H9 (cell line): Measurements from ENCODE around the gene TBC1D9B. TPM values are rescaled to one million over a fixed set of nuclear protein-coding genes. Genes with fewer than 3 reads are reported as not detected.

Experiments used
- DNase-seq: peaks from one replicate; pipeline ENCODE4 v3.0.0-alpha.2; 2017
- H2AFZ ChIP-seq: one replicate; pipeline ENCODE4 v1.6.1; 2013; ENCODE audit warnings: mild to moderate bottlenecking, low read length, control low read depth, moderate library complexity
- H2AK5ac ChIP-seq: 2 replicates; pipeline ENCODE4 v1.6.1; 2013; ENCODE audit warnings: low read length, control low read depth, mixed read lengths; ENCODE audit not compliant: insufficient read length
- H2BK120ac ChIP-seq: one replicate; pipeline ENCODE4 v1.6.1; 2013; ENCODE audit warnings: low read depth, mild to moderate bottlenecking, low read length, control low read depth, inconsistent platforms; ENCODE audit not compliant: poor library complexity, severe bottlenecking
- H2BK12ac ChIP-seq: 2 replicates; pipeline ENCODE4 v1.6.1; 2013; ENCODE audit warnings: low read length, control low read depth, mixed read lengths, low read depth; ENCODE audit not compliant: insufficient read length
- H2BK15ac ChIP-seq: 2 replicates; pipeline ENCODE4 v1.6.1; 2013; ENCODE audit warnings: low read depth, low read length, control low read depth
- H2BK20ac ChIP-seq: one replicate; pipeline ENCODE4 v1.6.1; 2013; ENCODE audit warnings: low read depth, mild to moderate bottlenecking, low read length, control low read depth, inconsistent platforms; ENCODE audit not compliant: poor library complexity, severe bottlenecking
- H2BK5ac ChIP-seq: 2 replicates; pipeline ENCODE4 v1.6.1; 2013; ENCODE audit warnings: low read length, control low read depth, mixed read lengths; ENCODE audit not compliant: insufficient read length
- H3K14ac ChIP-seq: 2 replicates; pipeline ENCODE4 v1.6.1; 2013; ENCODE audit warnings: low read length, control low read depth; ENCODE audit not compliant: insufficient read depth
- H3K18ac ChIP-seq: 2 replicates; pipeline ENCODE4 v1.6.1; 2013; ENCODE audit warnings: low read depth, mild to moderate bottlenecking, mixed read lengths, low read length, control low read depth; ENCODE audit not compliant: insufficient read length
- H3K23ac ChIP-seq: 2 replicates; pipeline ENCODE4 v1.6.1; 2013; ENCODE audit warnings: low read length, control low read depth, mixed read lengths, low read depth; ENCODE audit not compliant: insufficient read length
- H3K23me2 ChIP-seq: 2 replicates; pipeline ENCODE4 v1.6.1; 2013; ENCODE audit warnings: low read depth, mild to moderate bottlenecking, mixed read lengths, low read length, control low read depth; ENCODE audit not compliant: insufficient read length, poor library complexity, severe bottlenecking
- H3K27ac ChIP-seq: 2 replicates; pipeline ENCODE4 v1.5.1; 2013; ENCODE audit warnings: low read length, control low read depth, mixed read lengths, low read depth; ENCODE audit not compliant: insufficient read length
- H3K27me3 ChIP-seq: 2 replicates; pipeline ENCODE4 v1.6.1; 2013; ENCODE audit warnings: low read length, control low read depth, inconsistent platforms; ENCODE audit not compliant: insufficient read depth
- H3K4ac ChIP-seq: 2 replicates; pipeline ENCODE4 v1.6.1; 2013; ENCODE audit warnings: low read depth, mild to moderate bottlenecking, control low read depth, inconsistent platforms, low read length, moderate library complexity
- H3K4me1 ChIP-seq: 2 replicates; pipeline ENCODE4 v1.6.1; 2013; ENCODE audit warnings: low read length, control low read depth, inconsistent platforms; ENCODE audit not compliant: insufficient read depth
- H3K4me2 ChIP-seq: 2 replicates; pipeline ENCODE4 v1.6.1; 2013; ENCODE audit warnings: low read length, control low read depth, mixed read lengths; ENCODE audit not compliant: insufficient read length, insufficient read depth
- H3K56ac ChIP-seq: 2 replicates; pipeline ENCODE4 v1.6.1; 2013; ENCODE audit warnings: low read depth, mild to moderate bottlenecking, mixed read lengths, low read length, control low read depth; ENCODE audit not compliant: insufficient read length
- H3K79me1 ChIP-seq: 2 replicates; pipeline ENCODE4 v1.6.1; 2013; ENCODE audit warnings: low read depth, mild to moderate bottlenecking, moderate library complexity, low read length, control low read depth, inconsistent platforms; ENCODE audit not compliant: insufficient read depth, poor library complexity, severe bottlenecking
- H3K79me2 ChIP-seq: 2 replicates; pipeline ENCODE4 v1.6.1; 2013; ENCODE audit warnings: low read length, control low read depth, inconsistent platforms; ENCODE audit not compliant: insufficient read depth
- H3K9ac ChIP-seq: 2 replicates; pipeline ENCODE4 v1.6.1; 2013; ENCODE audit warnings: low read length, control low read depth, mixed read lengths; ENCODE audit not compliant: insufficient read length; ENCODE audit errors: extremely low read depth
- H3K9me3 ChIP-seq: one replicate; pipeline ENCODE4 v1.6.1; 2013; ENCODE audit warnings: low read depth, low read length, inconsistent platforms; ENCODE audit not compliant: control insufficient read depth
- H3T11ph ChIP-seq: one replicate; pipeline ENCODE4 v1.6.1; 2013; ENCODE audit warnings: mild to moderate bottlenecking, low read length, control low read depth, inconsistent platforms
- H4K20me1 ChIP-seq: one replicate; pipeline ENCODE4 v1.6.1; 2013; ENCODE audit not compliant: control insufficient read depth, insufficient read length, insufficient read depth
- H4K5ac ChIP-seq: 2 replicates; pipeline ENCODE4 v1.6.1; 2013; ENCODE audit warnings: low read depth, mild to moderate bottlenecking, mixed read lengths, low read length, control low read depth; ENCODE audit not compliant: insufficient read length
- H4K8ac ChIP-seq: replicated peaks from 2 replicates; pipeline ENCODE4 v1.6.1; 2013; ENCODE audit warnings: low read length, control low read depth, mixed read lengths, low read depth; ENCODE audit not compliant: insufficient read length
- H4K91ac ChIP-seq: 2 replicates; pipeline ENCODE4 v1.6.1; 2013; ENCODE audit warnings: low read depth, mild to moderate bottlenecking, moderate library complexity, mixed read lengths, low read length, control low read depth; ENCODE audit not compliant: insufficient read length
- H3K27ac Mint-ChIP-seq, 3 experiments: 2 replicates in 2 of 3; 3 replicates in 1 of 3; pipeline ENCODE4 v1.8.0; 2020 to 2021; ENCODE audit warnings: mixed read lengths in 3 of 3, mild to moderate bottlenecking in 1 of 3, moderate library complexity in 1 of 3
- H3K27me3 Mint-ChIP-seq: 2 replicates; pipeline ENCODE4 v1.8.0; 2021; ENCODE audit warnings: low read depth, mild to moderate bottlenecking, moderate library complexity, mixed read lengths
- H3K36me3 Mint-ChIP-seq, 3 experiments: 2 replicates in 2 of 3; 3 replicates in 1 of 3; pipeline ENCODE4 v1.8.0; 2020 to 2021; ENCODE audit warnings: low read depth in 3 of 3, mixed read lengths in 3 of 3; ENCODE audit not compliant: insufficient read depth in 1 of 3
- H3K4me1 Mint-ChIP-seq, 2 experiments: 2 replicates each; pipeline ENCODE4 v1.8.0; 2020; ENCODE audit warnings: mixed read lengths in 2 of 2
- H3K4me3 Mint-ChIP-seq, 2 experiments: 2 replicates in 1 of 2; 3 replicates in 1 of 2; pipeline ENCODE4 v1.8.0; 2020 to 2021; ENCODE audit warnings: mild to moderate bottlenecking in 2 of 2, mixed read lengths in 2 of 2, moderate library complexity in 1 of 2
- H3K9me3 Mint-ChIP-seq, 2 experiments: 2 replicates in 1 of 2; 3 replicates in 1 of 2; pipeline ENCODE4 v1.8.0; 2020; ENCODE audit warnings: mild to moderate bottlenecking in 2 of 2, mixed read lengths in 2 of 2, moderate library complexity in 1 of 2
- WGBS: extraction: QIAGEN DNeasy Blood & Tissue Kit; methylation state at CpG from one replicate; pipeline ENCODE4 v1.1.7; 2013; ENCODE audit warnings: missing lambda C conversion rate, low lambda C conversion rate, mixed read lengths; ENCODE audit not compliant: insufficient read length; ENCODE audit errors: extremely low coverage; 5-methylcytosine and 5-hydroxymethylcytosine counted together
- total RNA-seq: library from RNA; stranded (reverse); gene quantifications from 2 replicates; pipeline ENCODE4 v1.2.1, GENCODE V29; 2021
- TF ChIP-seq, protein P1 (sequence below): fragments of 200-600 bp; sonication (generic); conservative IDR thresholded peaks from 3 replicates; pipeline ENCODE4 v1.8.0; 2021; ENCODE audit warnings: antibody characterized with exemption, mild to moderate bottlenecking

The TBC1D9B gene
- total RNA-seq, 1 experiment from 2014 or later = 62.1 TPM

GRCh38 chr5:179812135-179812825 is 95.4 kb downstream of the TBC1D9B start:
- Mint-ChIP-seq H3K9me3 (no peaks in the 10 kb centered on the region; a peak in 2 of 5 replicates), H3K27ac (no peak overlapping the region), H3K27me3 (peaks cover 7% of the 10 kb centered on the region), H3K4me1 (peaks cover 18 to 20% of the 10 kb centered on the region in 2 experiments), H3K4me3 (peak overlapping the region in 1 of 2 experiments; percentile 35; a peak in 1 of 5 replicates), H3K36me3 (peaks cover 5 to 38% (median 22%) of the 10 kb centered on the region in 3 experiments; a peak in 6 of 7 replicates)
- Histone ChIP-seq H3K14ac (no peak overlapping the region), H4K8ac (no peak overlapping the region), H2BK20ac (no peak overlapping the region), H3K27me3 (no peaks in the 10 kb centered on the region), H3K9me3 (no peaks in the 10 kb centered on the region), H2BK120ac (no peak overlapping the region), H3K18ac (no peak overlapping the region), H4K91ac (no peak overlapping the region), H3K23me2 (peaks cover 11% of the 10 kb centered on the region), H2BK12ac (no peak overlapping the region), H3K56ac (no peak overlapping the region), H3K4me2 (no peak overlapping the region), H3K4me1 (no peaks in the 10 kb centered on the region; the same call in 1 of the 2 replicates), H3K27ac (no peak overlapping the region), H4K20me1 (no peaks in the 10 kb centered on the region), H3K79me1 (no peaks in the 10 kb centered on the region), H2BK15ac (no peak overlapping the region), H3K4ac (no peak overlapping the region), H4K5ac (no peak overlapping the region), H3K9ac (no peak overlapping the region), H2AK5ac (no peak overlapping the region), H2BK5ac (no peak overlapping the region), H2AFZ (no peak overlapping the region), H3T11ph (no peak overlapping the region), H3K79me2 (no peaks in the 10 kb centered on the region), H3K23ac (no peak overlapping the region)
- no CpG with 5 or more reads among the region's 27 CpGs for WGBS
- DNase-seq = no peak
- TF ChIP-seq, protein P1, sequence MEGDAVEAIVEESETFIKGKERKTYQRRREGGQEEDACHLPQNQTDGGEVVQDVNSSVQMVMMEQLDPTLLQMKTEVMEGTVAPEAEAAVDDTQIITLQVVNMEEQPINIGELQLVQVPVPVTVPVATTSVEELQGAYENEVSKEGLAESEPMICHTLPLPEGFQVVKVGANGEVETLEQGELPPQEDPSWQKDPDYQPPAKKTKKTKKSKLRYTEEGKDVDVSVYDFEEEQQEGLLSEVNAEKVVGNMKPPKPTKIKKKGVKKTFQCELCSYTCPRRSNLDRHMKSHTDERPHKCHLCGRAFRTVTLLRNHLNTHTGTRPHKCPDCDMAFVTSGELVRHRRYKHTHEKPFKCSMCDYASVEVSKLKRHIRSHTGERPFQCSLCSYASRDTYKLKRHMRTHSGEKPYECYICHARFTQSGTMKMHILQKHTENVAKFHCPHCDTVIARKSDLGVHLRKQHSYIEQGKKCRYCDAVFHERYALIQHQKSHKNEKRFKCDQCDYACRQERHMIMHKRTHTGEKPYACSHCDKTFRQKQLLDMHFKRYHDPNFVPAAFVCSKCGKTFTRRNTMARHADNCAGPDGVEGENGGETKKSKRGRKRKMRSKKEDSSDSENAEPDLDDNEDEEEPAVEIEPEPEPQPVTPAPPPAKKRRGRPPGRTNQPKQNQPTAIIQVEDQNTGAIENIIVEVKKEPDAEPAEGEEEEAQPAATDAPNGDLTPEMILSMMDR = no peak

Other genes with a start within 250 kb of the TBC1D9B start
- 0.50 and 1.6 TPM in 2 replicates for gene CBY3, start 226.9 kb downstream of the TBC1D9B start, total RNA-seq
- gene CANX, start 208.9 kb downstream of the TBC1D9B start, total RNA-seq = 518 and 538 TPM in 2 replicates
- 50.8 and 51.1 TPM in 2 replicates for gene MAML1, start 175.1 kb downstream of the TBC1D9B start, total RNA-seq
- gene LTC4S, start 113.9 kb downstream of the TBC1D9B start, total RNA-seq = 3.7 and 4.5 TPM in 2 replicates
- gene MGAT4B, start 101.0 kb downstream of the TBC1D9B start, total RNA-seq = 140 and 147 TPM in 2 replicates
- gene SQSTM1, start 87.0 kb downstream of the TBC1D9B start, total RNA-seq = 144 and 147 TPM in 2 replicates
- gene MRNIP, start 49.1 kb downstream of the TBC1D9B start, total RNA-seq = 30.4 and 31.1 TPM in 2 replicates
- 76.4 and 80.0 TPM in 2 replicates for gene RNF130, start 163.9 kb upstream of the TBC1D9B start, total RNA-seq